GM12878 (cell line): ENCODE measurements around the gene GDF15. TPM values are rescaled to one million over a fixed set of nuclear protein-coding genes. Genes with fewer than 3 reads are reported as not detected.

ENCODE experiments used
- ATAC-seq: fragments of 200-7000 bp; cut with Tn5 transposase; 3 replicates; pipeline ENCODE4 v1.9.1; 2020; ENCODE audit warnings: mild to moderate bottlenecking, moderate library complexity
- BruUV-seq: library from RNA; stranded (reverse); fragments of 400-500 nt; replicated peaks from 2 replicates; lab custom pipeline; 2021; lab: Mats Ljungman, UMichigan
- CTCF ChIA-PET: fragments of 300-600 bp; sonication (Branson Sonifier 250); formaldehyde crosslinking; extraction: SDS; loops from one replicate; lab custom pipeline; 2021; ENCODE audit warnings: inconsistent platforms; lab: Yijun Ruan, JAX
- POLR2A ChIA-PET: fragments of 350-600 bp; formaldehyde crosslinking; extraction: SDS; loops from one replicate; lab custom pipeline; 2021; ENCODE audit warnings: inconsistent platforms; lab: Charles Lee
- RAD21 ChIA-PET: fragments of 300-600 bp; sonication (Branson Sonifier 250); formaldehyde crosslinking; loops from one replicate; lab custom pipeline; 2023; ENCODE audit warnings: antibody characterized with exemption; ENCODE audit not compliant: unreplicated experiment; lab: Charles Lee
- SMC1A ChIA-PET: fragments of 300-600 bp; sonication (Branson Sonifier 250); formaldehyde crosslinking; loops from one replicate; lab custom pipeline; 2023; ENCODE audit not compliant: unreplicated experiment, uncharacterized antibody; lab: Charles Lee
- DNase-seq: peaks from one replicate; pipeline ENCODE4 v3.0.0-alpha.2; 2011; ENCODE audit warnings: low read depth, low spot score
- FAIRE-seq: peaks from 3 replicates; lab custom pipeline; 2011; peaks lifted over from hg19 to GRCh38; lab: Jason Lieb, UNC
- H2AFZ ChIP-seq: 2 replicates; pipeline ENCODE4 v1.6.0; 2011; ENCODE audit warnings: low read depth, low read length, control low read depth; ENCODE audit not compliant: control insufficient read depth
- H3K27ac ChIP-seq: 2 replicates; pipeline ENCODE4 v1.5.1; 2011; ENCODE audit warnings: control low read depth; ENCODE audit not compliant: control insufficient read depth, insufficient read depth
- H3K27me3 ChIP-seq, 2 experiments: replicated peaks in 1 of 2; 2 replicates each; pipeline versions ENCODE4 v1.6.0 to v1.6.1; 2011; ENCODE audit warnings: low read length in 1 of 2; ENCODE audit not compliant: control insufficient read depth in 2 of 2, insufficient read depth in 2 of 2
- H3K36me3 ChIP-seq, 2 experiments: 2 replicates each; pipeline ENCODE4 v1.5.1; 2011; ENCODE audit warnings: low read length in 1 of 2; ENCODE audit not compliant: control insufficient read depth in 2 of 2, insufficient read depth in 2 of 2
- H3K4me1 ChIP-seq: 2 replicates; pipeline ENCODE4 v1.6.1; 2011; ENCODE audit warnings: mild to moderate bottlenecking, low read length, moderate library complexity, mixed read lengths; ENCODE audit not compliant: control insufficient read depth, insufficient read depth
- H3K4me2 ChIP-seq: 2 replicates; pipeline ENCODE4 v1.6.0; 2011; ENCODE audit warnings: control low read depth; ENCODE audit not compliant: control insufficient read depth, insufficient read depth
- H3K4me3 ChIP-seq: fragments of 200-600 bp; sonication (generic); 2 replicates; pipeline ENCODE4 v1.5.1; 2016
- H3K79me2 ChIP-seq: 2 replicates; pipeline ENCODE4 v1.6.0; 2011; ENCODE audit warnings: low read length; ENCODE audit not compliant: control insufficient read depth, insufficient read depth
- H3K9ac ChIP-seq: 2 replicates; pipeline ENCODE4 v1.8.0; 2011; ENCODE audit warnings: low read length, control low read depth, mixed read lengths; ENCODE audit not compliant: control insufficient read depth, insufficient read depth
- H3K9me3 ChIP-seq: replicated peaks from 3 replicates; pipeline ENCODE4 v1.5.1; 2011; ENCODE audit warnings: mild to moderate bottlenecking, low read length; ENCODE audit not compliant: control insufficient read depth, insufficient read depth
- H4K20me1 ChIP-seq: 2 replicates; pipeline ENCODE4 v1.6.0; 2011; ENCODE audit not compliant: control insufficient read depth, insufficient read depth
- ASH2L ChIP-seq: fragments of 300-600, 200-600 bp; sonication (generic); IDR thresholded peaks from 2 replicates; pipeline ENCODE4 v1.6.1; 2017; ENCODE audit warnings: low read depth, mild to moderate bottlenecking, borderline replicate concordance
- FOXK2 ChIP-seq: fragments of 450-650 bp; IDR thresholded peaks from 2 replicates; pipeline ENCODE4 v1.6.1; 2017; ENCODE audit warnings: mild to moderate bottlenecking, moderate library complexity
- GABPA ChIP-seq: IDR thresholded peaks from 2 replicates; pipeline ENCODE4 v1.6.1; 2014; ENCODE audit warnings: antibody characterized with exemption, low read depth, mild to moderate bottlenecking, inconsistent platforms
- KLF5 ChIP-seq: fragments of 450-650 bp; IDR thresholded peaks from 2 replicates; pipeline ENCODE4 v1.6.1; 2014; ENCODE audit warnings: mild to moderate bottlenecking; ENCODE audit not compliant: partially characterized antibody
- NR2C2 ChIP-seq: IDR thresholded peaks from 2 replicates; pipeline ENCODE4 v1.6.1; 2011; ENCODE audit warnings: borderline replicate concordance, low read depth; ENCODE audit not compliant: control insufficient read depth, insufficient read length
- WGBS: methylation state at CpG from one replicate; pipeline ENCODE4 v1.1.6; 2016; ENCODE audit warnings: low lambda C conversion rate; ENCODE audit not compliant: insufficient replicate concordance, insufficient coverage; ENCODE audit errors: missing lambda C conversion rate; 5-methylcytosine and 5-hydroxymethylcytosine counted together
- in situ Hi-C: fragments of 300-500 bp; cut with MboI; formaldehyde crosslinking; loops from 9 replicates; pipeline ENCODE4 v1.14.3; 2018; ENCODE audit warnings: mixed read lengths
- intact Hi-C: fragments of 100-400 bp; cut with micrococcal nuclease; formaldehyde crosslinking; loops from one replicate; pipeline ENCODE4 v1.14.2; 2022; ENCODE audit not compliant: unreplicated experiment
- polyA plus RNA-seq, 11 experiments: library from polyadenylated mRNA; depleted of rRNA in 4 of 11; unstranded in 6 of 11; stranded (reverse) in 5 of 11; fragments of >200 nt; fragmentation: Nextera tagmentation in 4 of 11; fragmentation: Illumina TruSeq in 1 of 11; extraction: Ambion mirVana in 4 of 11; extraction: Trizol in 1 of 11; gene quantifications; 1 replicate in 1 of 11; 2 replicates in 10 of 11; pipeline versions ENCODE4 v1.2.1 to v1.2.3, GENCODE V29; 2011 to 2016; ENCODE audit warnings: inconsistent platforms in 2 of 11, missing spikeins in 2 of 11, low read depth in 1 of 11
- total RNA-seq, 4 experiments: library from RNA; depleted of rRNA in 3 of 4; stranded (reverse); fragments of >200 nt in 3 of 4; fragmentation: Illumina TruSeq in 1 of 4; extraction: Trizol in 1 of 4; gene quantifications; 2 replicates each; pipeline versions ENCODE4 v1.2.1 to v1.2.3, GENCODE V29; 2013 to 2021
- TF ChIP-seq, protein P1 (sequence below): IDR thresholded peaks from 2 replicates; pipeline ENCODE4 v1.6.1; 2011; ENCODE audit warnings: mild to moderate bottlenecking, low read depth, low read length, moderate library complexity; ENCODE audit not compliant: insufficient replicate concordance

GDF15 gene
- total and polyA plus RNA-seq, 10 of the 15 experiments (the other 5 are each of a cell fraction or from before 2014, with no cell fraction given) = 0.11 to 3.6 (median 1.6) TPM; not detected in 1

DNA sequence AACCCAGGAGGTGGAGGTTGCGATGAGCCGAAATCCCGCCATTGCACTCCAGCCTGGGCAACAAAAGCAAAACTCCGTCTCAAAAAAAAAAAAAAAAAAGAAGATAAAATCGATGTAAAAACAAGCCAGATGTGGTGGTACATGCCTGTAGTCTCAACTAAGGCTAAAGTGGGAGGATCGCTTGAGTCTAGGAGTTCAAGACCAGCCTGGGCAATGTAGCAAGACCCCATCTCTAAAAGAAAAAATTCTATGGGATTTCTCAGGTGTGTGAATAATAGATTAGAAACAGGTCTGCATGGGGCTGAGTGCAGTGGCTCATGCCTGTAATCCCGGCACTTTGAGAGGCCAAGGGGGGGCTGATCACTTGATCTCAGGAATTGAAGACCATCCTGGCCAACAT, 34.4 kb upstream of the GDF15 start:
- 98% methylated on average over 6 of the region's 7 CpGs for WGBS
- Histone ChIP-seq H2AFZ (no peak overlapping the region), H3K27me3 (no peaks in the 10 kb centered on the region), H3K4me2 (no peak overlapping the region), H3K36me3 (peaks cover 1 to 14% of the 10 kb centered on the region in 2 experiments; a peak in 2 of 4 replicates), H3K4me1 (no peaks in the 10 kb centered on the region), H3K27ac (no peak overlapping the region), H3K79me2 (no peaks in the 10 kb centered on the region), H4K20me1 (no peaks in the 10 kb centered on the region), H3K9ac (no peak overlapping the region), H3K4me3 (no peak overlapping the region), H3K9me3 (no peaks in the 10 kb centered on the region; the same call in 2 of the 3 replicates)
- in situ Hi-C loops = no loop called here
- ChIA-PET POLR2A (interaction anchor here (0.7 kb wide), 1 partner anchor 8 kb away, joined by 5 read pairs; no protein-coding TSS in a partner anchor), SMC1A (interaction anchor here (1.7 to 3.7 kb wide), 2 partner anchors 59 to 66 kb away, joined by 3 to 30 read pairs; no protein-coding TSS in a partner anchor), CTCF (interaction anchor here (0.6 to 4.3 kb wide), 3 partner anchors 38 to 62 kb away, joined by 3 to 75 read pairs (median 45); no protein-coding TSS in a partner anchor), RAD21 (interaction anchor here (0.5 kb wide), 1 partner anchor 11 kb away, joined by 3 read pairs; no protein-coding TSS in a partner anchor)
- BruUV-seq = no TSS peak
- DNase-seq = no peak
- no peak for ATAC-seq
- intact Hi-C loops = no loop called here
- no peak for TF ChIP-seq KLF5
- TF ChIP-seq, protein P1, sequence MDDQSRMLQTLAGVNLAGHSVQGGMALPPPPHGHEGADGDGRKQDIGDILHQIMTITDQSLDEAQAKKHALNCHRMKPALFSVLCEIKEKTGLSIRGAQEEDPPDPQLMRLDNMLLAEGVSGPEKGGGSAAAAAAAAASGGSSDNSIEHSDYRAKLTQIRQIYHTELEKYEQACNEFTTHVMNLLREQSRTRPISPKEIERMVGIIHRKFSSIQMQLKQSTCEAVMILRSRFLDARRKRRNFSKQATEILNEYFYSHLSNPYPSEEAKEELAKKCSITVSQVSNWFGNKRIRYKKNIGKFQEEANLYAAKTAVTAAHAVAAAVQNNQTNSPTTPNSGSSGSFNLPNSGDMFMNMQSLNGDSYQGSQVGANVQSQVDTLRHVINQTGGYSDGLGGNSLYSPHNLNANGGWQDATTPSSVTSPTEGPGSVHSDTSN = no peak
- TF ChIP-seq NR2C2 = no peak
- TF ChIP-seq ASH2L = no peak
- no peak for TF ChIP-seq FOXK2
- no peak for TF ChIP-seq GABPA
- no peak for FAIRE-seq
